ENCODE results near the gene AFAP1L2. TPM values are rescaled to one million over a fixed set of nuclear protein-coding genes. Genes with fewer than 3 reads are reported as not detected.

AFAP1L2 gene
- total RNA-seq, 1 donor from 2014 or later: 24.0 TPM

DNA sequence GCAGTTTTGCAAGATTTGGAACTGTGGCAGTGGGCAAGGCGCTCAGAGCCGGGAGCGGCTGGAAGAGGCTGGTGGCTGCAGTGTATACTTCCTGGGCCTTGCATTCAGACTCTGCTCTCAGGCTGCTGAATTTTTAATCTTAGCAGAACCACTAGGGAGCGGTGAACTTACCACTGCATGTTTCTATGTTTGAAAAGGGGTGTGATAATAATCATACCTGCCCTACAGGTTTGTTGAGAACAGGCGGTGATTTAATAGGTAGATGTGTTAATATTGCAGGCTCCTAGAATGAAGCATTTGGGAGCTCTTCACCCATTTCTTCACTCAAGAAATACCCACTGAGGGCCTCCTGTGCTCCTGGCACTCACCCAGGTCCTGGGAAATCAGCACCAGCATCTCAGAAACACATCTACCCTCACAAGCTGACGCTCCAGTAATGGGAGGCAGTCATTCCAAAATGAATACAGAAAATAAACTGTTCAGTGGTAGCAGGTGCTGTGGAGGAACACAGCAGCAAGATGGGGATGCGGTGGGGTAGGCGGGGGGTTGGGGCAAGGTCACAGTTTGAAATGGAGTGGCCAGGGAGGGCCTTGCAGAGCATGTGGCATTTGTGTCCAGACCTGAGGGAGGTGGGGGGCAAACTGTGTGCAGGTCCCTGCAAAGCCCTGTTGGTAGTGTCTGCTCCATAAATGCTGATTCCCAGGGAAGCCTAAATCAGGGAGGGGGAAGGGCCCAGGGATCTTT lies 124.2 kb downstream of the AFAP1L2 start:
- H3K9me3 ChIP-seq (ENCODE audit: control insufficient read depth in 3 of 3, low read length in 3 of 3): no peaks in the 10 kb centered on the region
- peaks cover 0 to 5% (median 5%) of the 10 kb centered on the region in 3 donors for H3K27me3 ChIP-seq (ENCODE audit: control insufficient read depth in 3 of 3, insufficient read depth in 3 of 3, low read length in 3 of 3)
- H3K4me1 ChIP-seq (ENCODE audit: control insufficient read depth in 3 of 3, insufficient read depth in 3 of 3, low read length in 3 of 3): no peaks in the 10 kb centered on the region
- H3K4me3 ChIP-seq (ENCODE audit: low read length in 3 of 3): no peak overlapping the region
- H3K36me3 ChIP-seq (ENCODE audit: control insufficient read depth in 3 of 3, insufficient read depth in 3 of 3, low read length in 3 of 3): no peaks in the 10 kb centered on the region
- H3K27ac ChIP-seq (ENCODE audit: low read depth, low read length): no peak overlapping the region
- H3K9ac ChIP-seq (ENCODE audit: low read depth in 1 of 3, low read length in 3 of 3): no peak overlapping the region

- Histone ChIP-seq H3K4me3 (ENCODE audit: low read length in 3 of 3) (no peak overlapping the region), H3K27ac (ENCODE audit: low read depth, low read length) (no peak overlapping the region), H3K27me3 (ENCODE audit: control insufficient read depth in 3 of 3, insufficient read depth in 3 of 3, low read length in 3 of 3) (peaks cover 0 to 5% (median 5%) of the 10 kb centered on the region in 3 donors), H3K9ac (ENCODE audit: low read depth in 1 of 3, low read length in 3 of 3) (no peak overlapping the region), H3K9me3 (ENCODE audit: control insufficient read depth in 3 of 3, low read length in 3 of 3) (no peaks in the 10 kb centered on the region), H3K36me3 (ENCODE audit: control insufficient read depth in 3 of 3, insufficient read depth in 3 of 3, low read length in 3 of 3) (no peaks in the 10 kb centered on the region), H3K4me1 (ENCODE audit: control insufficient read depth in 3 of 3, insufficient read depth in 3 of 3, low read length in 3 of 3) (no peaks in the 10 kb centered on the region)
Observed at GRCh38 chr10:114279289-114279688, 125.0 kb downstream of the AFAP1L2 start.

- Histone ChIP-seq H3K4me3 (ENCODE audit: low read length in 3 of 3) (no peak overlapping the region), H3K9me3 (ENCODE audit: control insufficient read depth in 3 of 3, low read length in 3 of 3) (no peaks in the 10 kb centered on the region), H3K36me3 (ENCODE audit: control insufficient read depth in 3 of 3, insufficient read depth in 3 of 3, low read length in 3 of 3) (no peaks in the 10 kb centered on the region), H3K27me3 (ENCODE audit: control insufficient read depth in 3 of 3, insufficient read depth in 3 of 3, low read length in 3 of 3) (peaks cover 0 to 5% (median 5%) of the 10 kb centered on the region in 3 donors), H3K9ac (ENCODE audit: low read depth in 1 of 3, low read length in 3 of 3) (no peak overlapping the region), H3K4me1 (ENCODE audit: control insufficient read depth in 3 of 3, insufficient read depth in 3 of 3, low read length in 3 of 3) (no peaks in the 10 kb centered on the region), H3K27ac (ENCODE audit: low read depth, low read length) (no peak overlapping the region)
Observed at GRCh38 chr10:114278884-114279191, 125.5 kb downstream of the AFAP1L2 start.

- Histone ChIP-seq H3K4me3 (ENCODE audit: low read length in 3 of 3) (no peak overlapping the region), H3K27me3 (ENCODE audit: control insufficient read depth in 3 of 3, insufficient read depth in 3 of 3, low read length in 3 of 3) (peaks cover 0 to 5% (median 5%) of the 10 kb centered on the region in 3 donors), H3K27ac (ENCODE audit: low read depth, low read length) (no peak overlapping the region), H3K36me3 (ENCODE audit: control insufficient read depth in 3 of 3, insufficient read depth in 3 of 3, low read length in 3 of 3) (no peaks in the 10 kb centered on the region), H3K9me3 (ENCODE audit: control insufficient read depth in 3 of 3, low read length in 3 of 3) (no peaks in the 10 kb centered on the region), H3K9ac (ENCODE audit: low read depth in 1 of 3, low read length in 3 of 3) (no peak overlapping the region), H3K4me1 (ENCODE audit: control insufficient read depth in 3 of 3, insufficient read depth in 3 of 3, low read length in 3 of 3) (no peaks in the 10 kb centered on the region)
Observed at GRCh38 chr10:114278140-114278883, 126.0 kb downstream of the AFAP1L2 start.

- no peaks in the 10 kb centered on the region for H3K36me3 ChIP-seq (ENCODE audit: control insufficient read depth in 3 of 3, insufficient read depth in 3 of 3, low read length in 3 of 3)
- peaks cover 0 to 5% (median 5%) of the 10 kb centered on the region in 3 donors for H3K27me3 ChIP-seq (ENCODE audit: control insufficient read depth in 3 of 3, insufficient read depth in 3 of 3, low read length in 3 of 3)
- no peak overlapping the region for H3K9ac ChIP-seq (ENCODE audit: low read depth in 1 of 3, low read length in 3 of 3)
- H3K27ac ChIP-seq (ENCODE audit: low read depth, low read length): no peak overlapping the region
- H3K9me3 ChIP-seq (ENCODE audit: control insufficient read depth in 3 of 3, low read length in 3 of 3): no peaks in the 10 kb centered on the region
- H3K4me1 ChIP-seq (ENCODE audit: control insufficient read depth in 3 of 3, insufficient read depth in 3 of 3, low read length in 3 of 3): peaks cover 5 to 7% (median 6%) of the 10 kb centered on the region in 3 donors
- no peak overlapping the region for H3K4me3 ChIP-seq (ENCODE audit: low read length in 3 of 3)
Observed at GRCh38 chr10:114276671-114277070, 127.6 kb downstream of the AFAP1L2 start.

- Histone ChIP-seq H3K27me3 (ENCODE audit: control insufficient read depth in 3 of 3, insufficient read depth in 3 of 3, low read length in 3 of 3) (peaks cover 0 to 5% (median 5%) of the 10 kb centered on the region in 3 donors), H3K4me3 (ENCODE audit: low read length in 3 of 3) (no peak overlapping the region), H3K27ac (ENCODE audit: low read depth, low read length) (no peak overlapping the region), H3K9me3 (ENCODE audit: control insufficient read depth in 3 of 3, low read length in 3 of 3) (no peaks in the 10 kb centered on the region), H3K36me3 (ENCODE audit: control insufficient read depth in 3 of 3, insufficient read depth in 3 of 3, low read length in 3 of 3) (no peaks in the 10 kb centered on the region), H3K9ac (ENCODE audit: low read depth in 1 of 3, low read length in 3 of 3) (no peak overlapping the region), H3K4me1 (ENCODE audit: control insufficient read depth in 3 of 3, insufficient read depth in 3 of 3, low read length in 3 of 3) (peaks cover 11 to 12% (median 12%) of the 10 kb centered on the region in 3 donors)
Observed at GRCh38 chr10:114276066-114276465, 128.2 kb downstream of the AFAP1L2 start.

DNA sequence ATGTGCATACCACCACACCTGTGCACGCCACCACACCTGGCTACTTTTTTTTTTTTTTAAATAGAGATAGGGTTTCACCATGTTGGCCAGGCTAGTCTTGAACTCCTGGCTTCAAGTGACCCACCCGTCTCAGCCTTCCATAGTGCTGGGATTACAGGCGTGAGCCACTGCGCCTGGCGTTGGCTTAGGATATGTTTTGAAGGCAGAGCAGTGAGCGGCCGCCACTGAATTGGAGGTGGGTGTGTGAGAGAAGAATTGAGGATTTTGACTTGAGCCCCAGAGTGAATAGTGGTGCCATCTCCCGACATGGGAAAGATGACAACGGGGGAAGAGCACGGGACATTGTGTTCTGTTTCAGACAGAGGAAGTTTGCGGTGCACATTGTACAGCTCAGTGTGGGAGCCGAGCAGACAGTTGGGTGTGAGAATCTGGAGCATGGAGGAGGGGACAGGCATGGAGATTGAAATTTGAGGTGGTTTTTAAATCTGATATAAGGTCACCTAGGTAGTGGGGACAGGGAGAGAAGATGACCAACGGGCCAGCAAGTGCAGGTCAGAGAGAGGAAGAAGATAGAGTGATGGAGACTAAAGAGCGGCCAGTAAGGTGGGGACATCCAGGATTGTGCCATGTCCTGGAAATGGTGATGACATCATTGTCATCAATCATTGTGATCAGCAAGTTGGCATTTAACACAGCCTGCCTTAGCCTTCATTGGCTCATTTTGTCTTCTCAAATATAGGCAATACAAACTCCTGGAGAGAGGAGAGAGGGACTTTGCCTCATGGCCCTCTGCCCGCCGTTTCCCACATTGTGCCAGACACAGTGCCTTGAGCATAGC lies 129.5 kb downstream of the AFAP1L2 start:
- Histone ChIP-seq H3K4me1 (ENCODE audit: control insufficient read depth in 3 of 3, insufficient read depth in 3 of 3, low read length in 3 of 3) (peaks cover 23 to 24% (median 23%) of the 10 kb centered on the region in 3 donors), H3K27ac (ENCODE audit: low read depth, low read length) (no peak overlapping the region), H3K4me3 (ENCODE audit: low read length in 3 of 3) (no peak overlapping the region), H3K36me3 (ENCODE audit: control insufficient read depth in 3 of 3, insufficient read depth in 3 of 3, low read length in 3 of 3) (no peaks in the 10 kb centered on the region), H3K9me3 (ENCODE audit: control insufficient read depth in 3 of 3, low read length in 3 of 3) (no peaks in the 10 kb centered on the region), H3K27me3 (ENCODE audit: control insufficient read depth in 3 of 3, insufficient read depth in 3 of 3, low read length in 3 of 3) (peaks cover 0 to 5% (median 5%) of the 10 kb centered on the region in 3 donors), H3K9ac (ENCODE audit: low read depth in 1 of 3, low read length in 3 of 3) (no peak overlapping the region)

- H3K9ac ChIP-seq (ENCODE audit: low read depth in 1 of 3, low read length in 3 of 3): no peak overlapping the region
- H3K9me3 ChIP-seq (ENCODE audit: control insufficient read depth in 3 of 3, low read length in 3 of 3): no peaks in the 10 kb centered on the region
- H3K36me3 ChIP-seq (ENCODE audit: control insufficient read depth in 3 of 3, insufficient read depth in 3 of 3, low read length in 3 of 3): no peaks in the 10 kb centered on the region
- no peak overlapping the region for H3K4me3 ChIP-seq (ENCODE audit: low read length in 3 of 3)
- no peak overlapping the region for H3K27ac ChIP-seq (ENCODE audit: low read depth, low read length)
- peaks cover 0 to 5% (median 5%) of the 10 kb centered on the region in 3 donors for H3K27me3 ChIP-seq (ENCODE audit: control insufficient read depth in 3 of 3, insufficient read depth in 3 of 3, low read length in 3 of 3)
- H3K4me1 ChIP-seq (ENCODE audit: control insufficient read depth in 3 of 3, insufficient read depth in 3 of 3, low read length in 3 of 3): peaks cover 23 to 27% (median 26%) of the 10 kb centered on the region in 3 donors
Observed at GRCh38 chr10:114273910-114274309, 130.4 kb downstream of the AFAP1L2 start.

GRCh38 chr10:114272696-114273095 lies 131.6 kb downstream of the AFAP1L2 start:
- no peak overlapping the region for H3K9ac ChIP-seq (ENCODE audit: low read depth in 1 of 3, low read length in 3 of 3)
- no peaks in the 10 kb centered on the region for H3K9me3 ChIP-seq (ENCODE audit: control insufficient read depth in 3 of 3, low read length in 3 of 3)
- no peak overlapping the region for H3K27ac ChIP-seq (ENCODE audit: low read depth, low read length)
- no peaks in the 10 kb centered on the region for H3K36me3 ChIP-seq (ENCODE audit: control insufficient read depth in 3 of 3, insufficient read depth in 3 of 3, low read length in 3 of 3)
- H3K27me3 ChIP-seq (ENCODE audit: control insufficient read depth in 3 of 3, insufficient read depth in 3 of 3, low read length in 3 of 3): no peaks in the 10 kb centered on the region
- peaks cover 23 to 27% (median 26%) of the 10 kb centered on the region in 3 donors for H3K4me1 ChIP-seq (ENCODE audit: control insufficient read depth in 3 of 3, insufficient read depth in 3 of 3, low read length in 3 of 3)
- no peak overlapping the region for H3K4me3 ChIP-seq (ENCODE audit: low read length in 3 of 3)

Measured in skeletal muscle tissue (tissue), 4 donors.